Heart left ventricle (tissue), 16 donors: ENCODE data around the gene PRMT9. TPM values are rescaled to one million over a fixed set of nuclear protein-coding genes. Genes with fewer than 3 reads are reported as not detected.

Source experiments
- ATAC-seq, 4 donors: fragments of 200-7000 bp; cut with Tn5 transposase; one replicate each; pipeline ENCODE4 v1.9.1; 2020 to 2022; ENCODE audit warnings: moderate library complexity in 4 of 4, mild to moderate bottlenecking in 3 of 4, moderate number of reproducible peaks in 1 of 4
- DNase-seq, 5 donors: peaks; one replicate each; pipeline ENCODE4 v3.0.0-alpha.2; 2020
- H3K27ac ChIP-seq, 12 donors: fragments of 200-600 bp; sonication (generic) in 4 of 12; one replicate each; pipeline versions ENCODE4 v1.5.0 to v1.8.0; 2016 to 2022; ENCODE audit warnings: mild to moderate bottlenecking in 2 of 12
- H3K27me3 ChIP-seq, 9 donors: fragments of 200-600 bp; sonication (generic) in 2 of 9; one replicate each; pipeline versions ENCODE4 v1.5.1 to v1.8.0; 2016 to 2022; ENCODE audit warnings: mild to moderate bottlenecking in 3 of 9
- H3K36me3 ChIP-seq, 9 donors: fragments of 200-600 bp; sonication (generic) in 2 of 9; one replicate each; pipeline versions ENCODE4 v1.5.0 to v1.8.0; 2018 to 2022; ENCODE audit warnings: mild to moderate bottlenecking in 2 of 9
- H3K4me1 ChIP-seq, 12 donors: fragments of 200-600 bp; sonication (generic) in 4 of 12; one replicate each; pipeline versions ENCODE4 v1.5.0 to v1.8.0; 2016 to 2022; ENCODE audit warnings: mild to moderate bottlenecking in 3 of 12
- H3K4me3 ChIP-seq, 12 donors: fragments of 200-600 bp; sonication (generic) in 4 of 12; one replicate each; pipeline versions ENCODE4 v1.5.0 to v1.8.0; 2017 to 2022; ENCODE audit warnings: mild to moderate bottlenecking in 9 of 12, moderate library complexity in 4 of 12
- H3K9me3 ChIP-seq, 12 donors: fragments of 200-600 bp; sonication (generic) in 4 of 12; one replicate each; pipeline versions ENCODE4 v1.5.0 to v1.8.0; 2016 to 2022; ENCODE audit warnings: mild to moderate bottlenecking in 1 of 12
- POLR2A ChIP-seq, 2 donors: fragments of 450-650 bp; IDR thresholded peaks; one replicate each; pipeline ENCODE4 v1.6.1; 2017; ENCODE audit warnings: antibody characterized with exemption in 2 of 2, mild to moderate bottlenecking in 2 of 2, moderate library complexity in 2 of 2
- WGBS, 4 donors: extraction: QIAGEN DNeasy Blood & Tissue Kit in 2 of 4; methylation state at CpG; one replicate each; pipeline versions ENCODE4 v1.1.5 to v1.1.7; 2013 to 2018; 5-methylcytosine and 5-hydroxymethylcytosine counted together
- intact Hi-C, 10 donors: fragments of 100-400 bp; cut with DNase I; formaldehyde crosslinking; loops; one replicate each; pipeline versions ENCODE4 v1.11.1 to v1.14.2; 2022
- polyA plus RNA-seq, 2 donors: library from polyadenylated mRNA; stranded (reverse); fragments of 200-250 nt; gene quantifications; one replicate each; pipeline ENCODE4 v1.2.3, GENCODE V29; 2013
- total RNA-seq, 9 donors: library from RNA; depleted of rRNA in 2 of 9; stranded (reverse); fragments of >200 nt in 2 of 9; fragmentation: NEBNext Ultra II Directional in 3 of 9; extraction: Animal tissue kit (Norgen Biotek cat#: 25700) in 3 of 9; gene quantifications; one replicate each; pipeline versions ENCODE4 v1.1.0 to v1.2.4, GENCODE V29; 2016 to 2023
- TF ChIP-seq, protein P1 (sequence below), 12 donors: fragments of 200-600 bp; sonication (generic) in 4 of 12; IDR thresholded peaks; one replicate each; pipeline versions ENCODE4 v1.5.0 to v1.8.0; 2018 to 2022; ENCODE audit warnings: antibody characterized with exemption in 12 of 12, mild to moderate bottlenecking in 5 of 12
- donor health status: ischemic (EF 13 %, LVEDD 7.1; RV severe dilation, severe dysfunction).
- donor health status: healthy with polysubstance abuse.
- donor health status: DM: no; HTN: yes; CAD: no.
- donor health status: DM: no; HTN: no; CAD: no.
- donor health status: ischemic (EF 25% LVEDD 6.9; RV normal size, moderate dysfunction).
- donor health status: ischemic (EF 25% LVEDD 5.7; RV mildly dilated, moderate dysfunction).
- donor health status: healthy.
- donor health status: DM: yes; HTN: yes; CAD: no.
- donor health status: ischemic (EF 35%, LVEDD 5.7; RV mildly dilated, moderate dysfunction).
- donor health status: nonischemic (EF 11% LVEDD 7.7; RV severe dilation, severe dysfunction).
- donor health status: DM: yes; HTN: yes; CAD: no.
- donor health status: PGD.
- donor health status: ischemic (EF 29% LVEDD 5.4; RV normal size, mild dysfunction).
- donor health status: nonischemic (EF 23%, LVEDD 6.1; RV moderate dilation, normal function).

Gene PRMT9
- total and polyA plus RNA-seq, 11 donors, result 3.0 to 9.1 (median 5.2) TPM

DNA sequence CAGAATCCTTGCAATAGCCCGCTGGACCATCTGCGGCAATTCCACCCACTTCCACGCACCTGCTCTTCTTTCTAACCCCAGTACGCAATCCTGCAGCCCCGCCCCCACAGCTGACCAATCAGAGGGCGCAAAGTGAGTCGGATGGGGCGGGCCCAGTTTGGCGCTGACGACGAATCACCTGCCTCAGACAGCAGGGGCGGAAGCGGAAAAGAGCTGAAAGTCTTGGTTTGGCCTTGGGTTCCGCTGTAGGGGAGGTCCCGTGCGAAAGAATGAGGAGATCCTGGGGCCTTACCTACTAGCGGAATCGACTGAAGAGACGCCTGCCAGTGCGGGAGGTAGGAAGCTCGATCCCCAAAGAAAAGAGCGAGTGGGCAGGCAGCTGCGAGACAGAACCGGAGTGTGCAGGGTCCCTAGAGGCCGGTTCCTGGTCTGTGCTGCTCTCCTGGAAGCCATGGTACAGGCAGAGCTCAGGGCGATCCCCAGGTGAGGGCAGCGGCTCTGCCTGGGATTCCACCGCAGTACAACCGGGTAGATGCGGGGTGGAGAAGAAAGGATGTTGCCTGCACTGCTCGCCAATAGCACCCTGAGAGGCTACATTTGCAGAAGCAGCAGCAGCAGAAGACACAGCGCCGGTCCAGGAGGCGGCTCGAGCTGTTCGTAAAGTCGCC is 66.7 kb downstream of the PRMT9 start, which contains the start of gene TMEM184C:
Gene TMEM184C, plus strand, starts transcription at position 225 of the 668 bp plus-strand sequence. CDS start 560 bp downstream, outside the sequence.
- H3K4me1 ChIP-seq, result peaks cover 0 to 47% (median 27%) of the 10 kb centered on the region in 12 donors

DNA sequence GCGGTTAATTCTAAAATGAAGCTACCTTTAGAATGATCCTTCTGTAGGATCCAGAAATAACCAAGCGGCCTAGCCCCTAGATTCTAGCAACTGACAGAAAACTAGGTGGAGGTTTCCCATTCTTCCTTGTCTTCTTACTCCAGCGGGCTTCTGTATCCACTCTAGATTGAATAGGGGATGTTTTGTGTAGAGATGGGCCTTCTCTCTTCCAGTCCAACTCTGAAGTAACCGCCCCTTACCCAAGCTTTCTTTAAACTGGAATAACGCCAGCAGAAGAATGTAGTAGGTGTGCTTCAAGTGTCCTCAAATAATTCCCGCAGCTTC is 67.2 kb downstream of the PRMT9 start:
- Histone ChIP-seq H3K27ac (peak overlapping the region in 8 of 12 donors; percentile 3 to 87 (median 83)), H3K4me3 (peak overlapping the region; percentile 60 to 94 (median 86)), H3K9me3 (no peaks in the 10 kb centered on the region), H3K27me3 (no peaks in the 10 kb centered on the region), H3K36me3 (peaks cover 0 to 15% (median 0%) of the 10 kb centered on the region in 9 donors), H3K4me1 (peaks cover 0 to 42% (median 27%) of the 10 kb centered on the region in 12 donors)
- ATAC-seq, result peak in 2 of 4 donors; percentile 4
- TF ChIP-seq, protein P1, sequence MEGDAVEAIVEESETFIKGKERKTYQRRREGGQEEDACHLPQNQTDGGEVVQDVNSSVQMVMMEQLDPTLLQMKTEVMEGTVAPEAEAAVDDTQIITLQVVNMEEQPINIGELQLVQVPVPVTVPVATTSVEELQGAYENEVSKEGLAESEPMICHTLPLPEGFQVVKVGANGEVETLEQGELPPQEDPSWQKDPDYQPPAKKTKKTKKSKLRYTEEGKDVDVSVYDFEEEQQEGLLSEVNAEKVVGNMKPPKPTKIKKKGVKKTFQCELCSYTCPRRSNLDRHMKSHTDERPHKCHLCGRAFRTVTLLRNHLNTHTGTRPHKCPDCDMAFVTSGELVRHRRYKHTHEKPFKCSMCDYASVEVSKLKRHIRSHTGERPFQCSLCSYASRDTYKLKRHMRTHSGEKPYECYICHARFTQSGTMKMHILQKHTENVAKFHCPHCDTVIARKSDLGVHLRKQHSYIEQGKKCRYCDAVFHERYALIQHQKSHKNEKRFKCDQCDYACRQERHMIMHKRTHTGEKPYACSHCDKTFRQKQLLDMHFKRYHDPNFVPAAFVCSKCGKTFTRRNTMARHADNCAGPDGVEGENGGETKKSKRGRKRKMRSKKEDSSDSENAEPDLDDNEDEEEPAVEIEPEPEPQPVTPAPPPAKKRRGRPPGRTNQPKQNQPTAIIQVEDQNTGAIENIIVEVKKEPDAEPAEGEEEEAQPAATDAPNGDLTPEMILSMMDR (IDR thresholded peaks at IDR 0.05), result no peak
- TF ChIP-seq POLR2A (IDR thresholded peaks at IDR 0.05), result no peak
- intact Hi-C loops, result loop anchor here in 1 of 10 donors (10.0 kb wide), 1 partner anchor 248 kb away; no protein-coding TSS in a partner anchor
- WGBS, 4 donors, result 29 to 34% (median 32%) methylated on average over 6 of the region's 6 CpGs
- no peak for DNase-seq

More for the DNA sequence above, 66.7 kb downstream of the PRMT9 start, which contains the start of gene TMEM184C:
- Histone ChIP-seq H3K27ac (peak within 1 kb of the TSS in 11 of 12 donors; percentile 65 to 92 (median 83)), H3K9me3 (no peaks in the 10 kb centered on the region), H3K4me3 (peak within 1 kb of the TSS; percentile 60 to 94 (median 86)), H3K36me3 (peaks cover 0 to 20% (median 4%) of the 10 kb centered on the region in 9 donors), H3K27me3 (no peaks in the 10 kb centered on the region)
- intact Hi-C loops, result loop anchor here in 1 of 10 donors (10.0 kb wide), 1 partner anchor 247 kb away; no protein-coding TSS in a partner anchor
- ATAC-seq, result peak; percentile 99 to 100 (median 99)
- TF ChIP-seq POLR2A (IDR thresholded peaks at IDR 0.05), result peak in 1 of 2 donors; percentile 79
- TF ChIP-seq, protein P1 (IDR thresholded peaks at IDR 0.05), result peak in 3 of 12 donors; percentile 7 to 12 (median 9)
- peak; percentile 98 to 99 (median 98) for DNase-seq
- WGBS, 4 donors, result 0 to 2% (median 1%) methylated on average over 13 to 37 of the region's 37 CpGs

DNA sequence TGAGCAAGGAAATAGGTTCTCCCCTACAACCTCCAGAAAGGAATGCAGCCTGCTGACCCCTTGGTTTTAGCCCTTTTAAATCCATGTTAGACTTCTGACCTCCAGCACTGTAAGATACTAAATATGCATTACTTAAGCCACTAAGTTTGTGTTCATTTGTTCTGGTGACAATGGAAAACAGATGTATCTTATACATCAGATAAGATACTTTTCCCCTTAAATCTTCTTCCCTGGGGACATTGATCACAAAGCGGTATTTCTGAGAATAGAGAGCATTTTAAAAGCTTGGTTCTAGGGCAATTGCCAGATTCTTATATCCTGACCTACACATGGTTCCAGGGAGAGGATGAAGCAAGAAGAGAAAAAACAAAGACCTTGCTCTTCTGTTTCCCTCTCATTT is 73.3 kb downstream of the PRMT9 start:
- WGBS, 4 donors, result 76 to 82% (median 81%) methylated on average over 1 of the region's 1 CpG
- ATAC-seq (no peak), DNase-seq (no peak)
- Histone ChIP-seq H3K9me3 (no peaks in the 10 kb centered on the region), H3K36me3 (no peaks in the 10 kb centered on the region), H3K4me3 (no peak overlapping the region), H3K27me3 (no peaks in the 10 kb centered on the region), H3K27ac (no peak overlapping the region), H3K4me1 (no peaks in the 10 kb centered on the region)
- intact Hi-C loops, result loop anchor here in 1 of 10 donors (10.0 kb wide), 1 partner anchor 254 kb away; no protein-coding TSS in a partner anchor
- TF ChIP-seq POLR2A (IDR thresholded peaks at IDR 0.05), result no peak
- TF ChIP-seq, protein P1 (IDR thresholded peaks at IDR 0.05), result no peak

DNA sequence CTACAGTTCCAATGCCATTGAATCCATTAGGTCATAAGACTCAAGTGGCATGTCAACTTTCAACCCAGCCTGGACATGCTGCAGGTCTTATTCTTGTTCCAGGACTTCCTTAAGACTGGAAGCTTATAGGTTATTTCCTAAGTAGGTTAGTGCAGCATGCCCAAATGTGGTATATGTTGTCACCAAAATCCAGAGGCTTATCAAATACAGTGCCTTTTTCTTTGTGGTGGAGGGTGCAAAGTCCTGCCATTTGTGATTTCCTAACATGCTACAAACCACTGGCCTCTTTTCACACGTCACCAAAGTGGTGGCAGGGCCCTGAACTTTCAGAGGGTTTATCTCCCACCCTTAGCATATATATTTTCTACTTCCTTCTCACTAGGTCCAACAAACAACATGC is 76.5 kb downstream of the PRMT9 start:
- ATAC-seq (no peak), DNase-seq (no peak)
- H3K36me3 ChIP-seq, result no peaks in the 10 kb centered on the region
- H3K9me3 ChIP-seq, result no peaks in the 10 kb centered on the region
- H3K27ac ChIP-seq, result no peak overlapping the region
- TF ChIP-seq POLR2A (IDR thresholded peaks at IDR 0.05), result no peak
- TF ChIP-seq, protein P1 (IDR thresholded peaks at IDR 0.05), result no peak
- no peaks in the 10 kb centered on the region for H3K4me1 ChIP-seq
- 71 to 94% (median 73%) methylated on average over 1 of the region's 1 CpG for WGBS, 4 donors
- intact Hi-C loops, result no loop called here
- H3K27me3 ChIP-seq, result no peaks in the 10 kb centered on the region
- no peak overlapping the region for H3K4me3 ChIP-seq
